Measurements from ENCODE around the gene ANTXRL.
"Not testable (repeated sequence)": the region's sequence is repeated elsewhere in the genome, so short reads cannot be mapped to it uniquely, and the experiment has no call there.

ANTXRL gene

DNA sequence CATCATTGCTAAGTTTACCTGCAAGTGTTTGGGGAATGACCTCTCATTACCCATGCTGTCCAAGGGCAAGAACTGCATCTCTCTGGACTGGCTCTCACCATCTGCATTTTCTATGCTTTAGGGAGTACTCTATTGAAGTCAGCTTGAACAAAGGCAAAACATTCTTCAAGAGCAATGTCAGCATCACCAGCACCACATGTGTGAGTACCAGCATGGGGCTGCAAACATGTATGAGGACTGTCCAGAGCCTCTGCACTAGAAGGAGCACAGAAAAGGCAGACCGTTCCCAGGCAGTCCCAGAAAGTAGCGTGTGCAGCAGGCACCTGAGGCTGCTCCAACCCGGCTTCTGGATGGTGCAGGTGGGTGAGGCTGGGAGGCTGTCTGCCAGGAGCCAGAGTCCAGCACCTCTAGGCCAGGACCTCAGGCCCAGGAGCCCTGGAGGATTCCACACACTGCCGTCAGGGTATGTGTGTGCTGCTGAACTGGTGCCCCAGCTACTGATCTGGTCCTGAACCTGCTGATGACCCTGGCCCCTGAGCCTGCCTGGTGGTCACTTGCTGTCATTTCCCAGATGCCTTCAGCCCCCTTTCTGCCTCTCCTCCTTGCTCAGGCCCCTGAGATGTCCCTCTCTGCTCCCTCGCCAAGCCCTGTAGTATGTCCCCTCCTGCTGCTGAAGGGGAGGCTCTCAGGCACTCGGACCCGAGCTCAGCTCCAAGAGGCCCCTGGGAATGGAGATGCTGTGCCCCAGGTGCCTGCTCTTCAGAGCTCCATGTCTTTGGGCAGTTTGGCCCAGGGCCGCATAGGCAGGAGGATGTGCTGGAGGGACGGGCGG lies 20.7 kb downstream of the ANTXRL start:
- DNase-seq (ENCODE audit: low read depth in 2 of 2), result no peak

DNA sequence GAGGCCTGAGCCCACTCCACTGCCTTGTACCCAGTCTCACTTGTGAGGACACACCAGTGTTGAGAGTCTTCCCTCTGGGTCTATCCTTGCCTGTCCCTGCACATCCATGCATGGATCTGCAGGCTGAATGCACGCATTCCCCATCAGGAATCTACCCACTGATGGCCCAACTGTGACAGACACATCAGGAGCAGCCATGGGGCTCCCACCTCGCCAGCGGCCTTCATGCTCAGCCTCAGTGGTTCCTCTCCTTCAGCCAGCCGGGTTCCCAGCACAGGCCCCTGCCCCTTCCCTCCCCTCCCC lies 21.3 kb downstream of the ANTXRL start:
- no peak for DNase-seq (ENCODE audit: low read depth in 2 of 2)

DNA sequence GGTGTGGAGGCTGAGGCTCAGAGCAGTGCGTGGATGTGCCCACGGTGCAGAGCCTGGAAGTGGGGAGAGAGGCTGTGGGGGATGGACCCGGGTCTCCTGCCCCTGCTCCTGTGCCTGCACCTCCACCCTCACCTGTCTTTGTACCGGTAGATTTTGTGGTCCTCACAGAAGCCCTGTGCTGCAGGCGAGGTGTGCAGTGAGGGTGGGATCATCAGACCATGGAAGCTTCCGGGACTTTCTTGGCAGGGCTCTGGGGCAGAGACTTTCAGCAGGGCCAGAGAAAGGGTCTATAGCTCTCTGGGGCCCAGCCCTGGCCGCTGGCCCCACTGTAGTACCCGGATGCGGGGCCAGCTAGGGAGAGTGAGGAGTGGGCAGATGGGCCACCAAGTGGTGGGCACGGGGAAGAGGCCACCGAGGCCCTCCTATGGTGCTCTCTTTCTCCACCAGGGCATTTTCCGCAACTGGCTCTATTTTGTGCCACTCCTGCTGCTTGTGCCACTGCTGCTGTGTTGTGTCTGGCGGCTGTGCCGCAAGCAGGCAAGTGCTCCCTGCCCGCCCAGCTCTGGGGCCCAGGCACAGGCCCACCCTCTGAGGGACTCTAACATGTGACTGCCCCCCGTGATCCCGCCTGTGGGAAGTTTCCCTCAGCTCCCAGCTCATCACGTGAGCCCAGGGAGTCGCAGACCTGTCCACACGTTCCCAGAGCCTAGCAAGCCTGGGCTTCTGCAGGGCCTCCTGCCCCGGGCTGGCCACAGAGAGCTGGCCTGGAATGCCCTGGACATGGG lies 22.1 kb downstream of the ANTXRL start:
- no peak for DNase-seq (ENCODE audit: low read depth in 2 of 2)

DNA sequence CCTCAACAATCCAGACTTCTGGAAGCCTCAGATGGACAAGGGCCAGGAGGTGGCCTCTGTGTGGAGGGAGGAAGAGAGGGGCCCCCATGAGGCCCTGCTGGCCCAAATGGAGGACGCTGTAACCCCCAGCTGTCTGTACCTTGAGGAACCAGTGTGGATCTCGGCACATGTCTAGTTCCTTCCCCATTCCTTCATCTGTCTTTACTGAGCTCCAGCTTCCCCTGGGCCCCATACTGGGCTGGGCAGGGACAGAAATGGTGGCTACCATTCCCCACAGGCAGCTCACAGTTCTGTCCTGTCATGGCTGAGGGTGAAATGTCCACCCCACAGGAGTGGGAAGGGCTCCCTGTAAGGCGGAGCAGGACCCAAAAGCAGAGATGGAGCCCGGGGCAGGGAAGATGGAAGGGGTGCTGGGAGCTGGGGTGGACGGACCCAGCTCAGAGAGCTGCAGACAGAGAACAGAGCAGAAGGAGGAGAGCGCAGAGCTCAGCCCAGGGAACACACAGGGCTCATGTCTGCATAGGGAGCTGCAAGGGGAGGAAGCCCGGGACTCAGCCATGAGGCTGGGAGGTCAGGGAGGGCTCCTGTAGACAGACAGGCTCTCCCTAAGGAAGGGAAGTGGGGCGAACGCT lies 22.8 kb downstream of the ANTXRL start:
- no peak for DNase-seq (ENCODE audit: low read depth in 2 of 2)

DNA sequence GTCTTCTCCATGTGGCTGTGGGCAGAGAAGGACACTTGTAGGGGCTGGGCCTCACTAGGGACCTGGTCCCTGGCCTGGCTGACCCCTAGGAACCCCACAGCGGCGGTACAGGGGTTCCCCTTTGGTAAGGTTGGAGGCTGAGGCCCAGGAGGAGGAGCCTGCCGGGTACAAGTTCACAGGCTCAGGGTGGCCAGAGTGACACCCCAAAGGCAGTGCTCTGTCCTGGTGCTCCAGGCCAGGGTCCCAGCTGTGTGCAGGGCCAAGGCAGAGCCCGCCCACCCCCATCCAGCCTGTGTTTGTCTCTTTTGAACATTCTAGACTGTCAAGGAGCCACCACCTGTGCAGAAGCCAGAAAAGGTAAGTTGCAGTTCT lies 23.3 kb downstream of the ANTXRL start:
- DNase-seq (ENCODE audit: low read depth in 2 of 2), result no peak

DNA sequence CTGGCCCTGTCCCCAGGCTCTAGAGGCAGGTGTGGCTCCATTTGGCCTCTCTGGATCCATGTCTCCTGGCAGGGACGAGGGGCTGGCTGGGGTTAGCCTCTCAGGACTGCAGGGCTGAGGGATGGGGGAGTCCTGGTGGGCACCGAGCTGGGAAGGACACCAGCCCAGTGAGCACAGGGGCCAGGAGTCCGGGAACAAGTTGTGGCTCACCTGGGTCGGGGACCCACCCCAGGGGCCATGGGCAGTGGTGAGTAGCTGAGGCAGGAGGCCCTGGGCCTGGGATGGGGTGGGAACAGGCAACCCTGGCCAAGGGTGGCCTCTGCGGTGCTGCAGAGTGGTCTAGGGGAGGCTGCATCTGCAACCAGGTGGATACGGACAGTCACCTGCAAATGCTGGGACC lies 24.1 kb downstream of the ANTXRL start:
- DNase-seq (ENCODE audit: low read depth in 2 of 2), result no peak

DNA sequence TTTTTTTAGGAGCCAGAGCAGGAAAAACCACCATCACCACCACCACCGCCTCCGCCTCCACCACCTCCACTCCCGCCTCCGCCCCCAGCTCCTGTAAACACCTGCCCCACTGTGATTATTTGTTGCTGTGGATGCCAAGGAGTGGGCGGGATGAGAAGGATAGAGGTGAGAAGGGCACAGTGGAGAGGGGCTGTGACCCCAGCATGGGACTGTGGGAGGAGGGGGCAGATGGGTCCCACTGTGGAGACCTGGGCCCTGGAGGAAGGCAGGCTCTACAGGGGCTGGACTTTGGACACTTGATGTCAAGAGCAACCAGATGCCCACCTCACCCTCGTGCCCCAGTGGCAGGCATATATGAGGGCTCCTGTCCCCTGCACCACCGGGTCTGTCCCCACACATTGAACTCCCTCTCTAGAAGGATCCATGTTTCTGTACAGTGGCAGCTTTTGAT lies 24.7 kb downstream of the ANTXRL start:
- no peak for DNase-seq (ENCODE audit: low read depth in 2 of 2)

DNA sequence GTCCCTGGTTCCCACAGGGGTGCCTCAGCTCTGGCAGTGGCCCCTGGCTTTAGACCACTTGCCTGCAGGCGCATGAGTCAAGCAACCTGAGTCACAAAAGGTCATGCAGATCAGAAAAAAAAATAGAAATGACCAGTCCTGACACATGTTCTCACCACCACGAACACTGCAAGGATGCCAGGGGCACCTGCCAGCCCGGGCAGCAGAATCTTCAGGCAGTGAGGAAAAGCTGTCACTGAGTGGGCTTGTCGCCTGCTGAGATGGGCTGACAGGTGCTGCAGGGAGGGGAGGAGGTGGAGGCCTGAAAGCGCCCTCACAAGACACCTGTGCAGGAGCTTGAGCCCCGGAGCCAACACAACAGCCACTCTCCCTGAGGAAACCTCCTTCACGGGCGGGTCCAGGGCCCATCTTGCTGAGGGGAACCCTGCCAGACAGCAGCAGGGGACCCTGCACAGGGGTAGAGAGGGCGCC lies 25.2 kb downstream of the ANTXRL start:
- DNase-seq (ENCODE audit: low read depth in 2 of 2), result not testable (repeated sequence)

DNA sequence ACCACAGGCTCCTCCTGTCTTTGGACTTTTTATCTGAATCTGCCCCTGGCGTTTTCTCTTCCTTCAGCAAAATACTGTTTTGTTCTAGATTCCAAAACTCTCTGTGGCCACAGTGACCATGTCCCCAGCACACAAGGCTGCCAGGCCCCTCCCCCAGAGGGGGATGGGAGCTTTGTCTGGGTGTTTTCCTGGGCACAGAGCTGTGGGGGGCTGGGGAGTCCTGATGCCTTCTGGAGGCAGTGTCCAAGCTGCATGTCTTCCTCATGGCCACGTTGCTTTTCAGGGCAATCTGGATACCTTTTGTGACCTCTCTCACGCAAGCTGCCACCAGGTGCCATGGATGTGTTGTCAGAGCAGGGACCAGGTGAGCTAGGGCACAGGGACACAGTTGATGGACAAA lies 26.2 kb downstream of the ANTXRL start:
- no peak for DNase-seq (ENCODE audit: low read depth in 2 of 2)

DNA sequence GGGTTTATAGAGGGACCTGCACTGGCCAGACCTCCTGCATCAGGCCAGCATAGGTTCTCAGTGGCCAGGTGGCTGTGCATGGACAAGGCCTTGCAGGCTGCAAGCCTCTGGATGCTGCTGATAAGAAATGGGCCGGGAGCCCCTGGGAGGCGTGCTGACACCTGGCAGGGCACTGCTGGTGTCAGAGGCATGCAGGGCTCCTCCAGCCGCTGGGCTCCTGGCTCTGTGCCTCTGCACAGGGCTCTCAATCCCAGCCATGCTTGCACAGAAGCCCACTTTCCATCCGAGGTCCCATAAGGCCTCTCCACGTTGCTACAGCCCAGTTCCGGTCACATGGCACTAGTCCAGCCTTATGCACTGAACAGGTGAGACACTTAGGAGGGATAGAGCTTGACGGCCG lies 27.3 kb downstream of the ANTXRL start:
- no peak for DNase-seq (ENCODE audit: low read depth in 2 of 2)

DNA sequence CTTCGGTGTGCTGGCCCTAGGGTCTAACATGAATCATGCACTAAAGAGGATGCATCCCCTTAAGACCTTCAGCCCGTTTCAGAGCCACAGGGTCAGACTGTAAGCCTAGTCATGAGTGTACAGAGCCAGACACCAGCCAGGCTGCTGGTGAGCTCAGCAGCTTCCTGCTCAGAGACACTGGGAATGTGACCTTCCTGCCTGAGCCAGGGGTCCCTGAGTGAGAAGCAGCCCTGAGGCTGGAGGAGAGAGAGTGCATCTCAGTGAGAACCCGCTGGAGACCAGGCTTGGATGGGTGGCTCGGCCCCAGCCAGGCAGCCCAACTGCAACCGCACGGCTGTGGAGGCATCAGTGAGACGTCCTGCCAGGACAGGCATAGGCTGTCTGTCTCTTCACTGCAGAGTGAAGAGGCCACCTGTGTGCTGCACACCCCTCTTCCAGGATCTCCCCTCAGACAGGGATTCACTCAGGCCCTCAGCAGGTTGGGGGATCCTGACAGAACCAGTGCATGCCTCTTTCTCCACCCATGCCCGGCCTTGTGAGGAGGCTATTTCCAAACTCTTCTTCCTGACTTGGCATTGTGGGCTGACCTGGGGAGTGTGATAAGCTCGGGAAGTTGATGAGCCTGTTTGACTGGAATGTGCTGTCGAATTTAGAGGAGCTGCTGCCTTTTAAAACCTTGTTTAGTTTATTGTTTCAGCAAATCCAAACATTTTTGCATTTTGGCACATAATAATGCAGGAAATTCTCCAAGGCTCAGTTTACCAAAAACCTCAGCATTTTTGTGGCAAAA lies 28.5 kb downstream of the ANTXRL start:
- not testable (repeated sequence) for DNase-seq (ENCODE audit: low read depth in 2 of 2)

DNA sequence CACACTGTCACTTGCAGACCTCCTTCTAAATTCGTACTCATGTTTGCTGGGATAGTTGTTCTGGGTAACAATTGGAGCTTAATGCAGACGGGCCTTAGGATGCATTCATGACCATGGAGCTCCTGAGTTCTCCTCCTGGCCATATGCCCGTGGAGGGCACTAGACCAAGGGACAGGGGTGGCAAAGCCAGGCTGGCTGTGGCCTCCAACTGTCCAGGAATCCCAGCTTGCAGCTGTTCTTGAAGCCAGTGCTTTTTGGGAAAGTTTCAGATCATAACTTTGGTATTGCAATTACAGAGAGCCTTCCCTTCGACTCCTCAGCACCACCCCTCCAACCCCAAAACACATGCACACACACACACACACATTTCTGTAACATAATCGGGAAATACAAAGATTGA lies 30.6 kb downstream of the ANTXRL start:
- DNase-seq (ENCODE audit: low read depth in 2 of 2), result no peak

DNA sequence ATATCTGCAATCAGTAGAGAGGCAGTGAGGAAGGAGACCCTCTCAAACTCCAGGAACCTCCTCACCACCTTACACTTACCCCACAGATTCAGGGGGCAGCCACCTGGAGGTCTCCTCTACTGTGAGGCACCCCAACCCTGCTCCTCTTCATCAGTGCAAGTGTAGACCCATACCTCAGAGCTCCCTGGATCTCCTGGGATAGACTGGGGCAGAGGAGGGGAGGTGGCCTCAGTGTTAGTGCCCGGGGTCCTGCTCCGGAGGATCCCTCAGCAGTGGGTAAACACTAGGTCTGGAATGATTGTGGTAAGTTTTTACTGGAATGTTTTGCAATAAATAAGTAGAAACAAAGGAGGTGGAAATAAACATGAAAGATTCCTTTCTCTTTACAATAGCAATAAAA lies 31.1 kb downstream of the ANTXRL start:
- no peak for DNase-seq (ENCODE audit: low read depth in 2 of 2)

DNA sequence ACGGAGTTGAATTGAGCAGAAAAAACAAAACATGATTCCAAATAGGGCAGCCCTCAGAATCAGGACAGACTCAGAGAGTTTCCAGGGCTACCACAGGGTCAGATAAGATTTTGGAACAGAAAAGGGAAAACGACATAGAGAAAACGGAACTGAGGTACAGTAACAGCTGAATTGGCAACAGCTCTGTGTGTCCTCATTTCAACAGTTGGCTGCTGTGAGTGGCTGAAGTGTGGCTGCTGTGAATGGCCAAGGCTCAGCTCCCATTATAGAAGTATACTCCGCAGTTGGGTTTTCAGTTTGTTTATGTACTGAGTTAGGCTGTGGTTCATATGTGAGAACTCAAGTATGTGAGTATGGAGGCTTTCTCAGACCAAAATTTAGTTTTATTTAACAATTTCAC lies 32.0 kb downstream of the ANTXRL start:
- no peak for DNase-seq (ENCODE audit: low read depth in 2 of 2)

DNA sequence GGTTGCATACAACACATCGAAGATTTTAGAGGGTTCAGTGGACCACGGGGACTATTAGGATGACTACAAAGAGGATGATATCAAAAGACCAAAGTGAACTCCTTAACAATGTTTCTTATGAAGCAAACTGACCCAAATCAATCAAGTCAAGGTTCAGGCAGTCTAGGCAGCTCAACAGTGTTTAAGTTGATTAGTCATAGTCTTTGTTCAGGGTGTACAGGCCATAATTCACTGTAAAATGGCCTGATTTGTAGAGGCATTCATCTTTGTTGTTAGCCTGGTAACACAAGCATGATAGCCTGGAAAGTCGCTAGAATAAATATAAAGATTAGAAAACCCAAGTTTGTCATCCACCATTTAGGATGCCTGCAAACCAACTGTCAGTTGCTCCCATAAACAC lies 32.6 kb downstream of the ANTXRL start:
- DNase-seq (ENCODE audit: low read depth in 2 of 2), result no peak

DNA sequence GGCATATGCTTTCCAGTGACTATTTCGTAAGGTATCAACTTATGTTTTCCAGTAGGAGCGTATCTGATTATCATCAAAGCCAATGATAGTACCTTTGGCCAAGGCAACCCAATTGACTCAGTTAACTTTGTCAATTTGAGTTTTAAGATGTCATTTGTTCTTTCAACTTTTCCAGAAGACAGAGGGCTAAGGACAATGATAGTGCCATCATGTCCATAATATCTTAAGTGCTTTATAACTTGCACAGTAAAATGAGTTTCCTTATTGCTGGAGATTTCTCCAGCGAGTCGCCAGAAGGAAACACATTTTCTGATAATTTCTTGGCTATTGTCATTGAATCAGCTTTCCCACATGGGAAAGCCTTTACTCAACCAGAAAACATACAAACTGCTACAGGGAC lies 35.0 kb downstream of the ANTXRL start:
- no peak for DNase-seq (ENCODE audit: low read depth in 2 of 2)

DNA sequence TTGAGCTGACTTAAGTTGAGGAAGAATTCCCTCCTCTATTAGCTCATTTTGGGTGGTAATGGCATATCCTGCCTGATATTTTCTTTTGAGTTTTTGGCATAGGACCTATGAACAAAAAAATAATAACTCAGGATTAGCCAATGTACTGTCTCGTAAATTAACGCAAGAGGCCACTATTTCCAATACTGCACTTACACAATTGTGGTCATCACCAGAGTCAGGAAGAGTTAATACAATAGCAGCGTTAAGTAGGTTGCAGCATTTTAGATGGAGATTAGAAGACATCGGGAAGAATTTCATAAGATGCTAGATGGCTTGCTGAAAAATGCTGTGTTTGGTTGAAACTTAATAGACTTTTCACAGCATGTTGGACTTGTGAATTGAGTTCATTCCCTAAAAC lies 36.4 kb downstream of the ANTXRL start:
- no peak for DNase-seq (ENCODE audit: low read depth in 2 of 2)

DNA sequence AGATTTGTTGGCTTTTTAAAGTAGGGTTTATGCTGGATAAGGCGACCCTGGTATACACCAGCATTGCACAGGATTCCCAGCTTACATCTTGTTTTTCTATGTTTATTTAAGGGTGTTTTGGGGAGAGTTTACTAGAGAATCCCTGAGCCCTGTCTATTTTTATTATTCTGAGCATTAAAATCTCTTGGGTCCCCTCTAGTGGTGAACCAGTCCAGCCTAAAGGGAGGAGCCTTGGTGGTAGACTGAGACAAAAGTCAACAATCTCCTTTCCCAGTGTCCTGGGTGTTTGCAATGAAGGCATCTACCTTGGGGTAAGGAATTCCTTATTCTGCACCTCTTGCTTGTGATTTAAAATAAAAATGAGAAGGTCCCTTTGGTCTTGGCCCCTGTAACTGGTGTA lies 38.2 kb downstream of the ANTXRL start:
- no peak for DNase-seq (ENCODE audit: low read depth in 2 of 2)

DNA sequence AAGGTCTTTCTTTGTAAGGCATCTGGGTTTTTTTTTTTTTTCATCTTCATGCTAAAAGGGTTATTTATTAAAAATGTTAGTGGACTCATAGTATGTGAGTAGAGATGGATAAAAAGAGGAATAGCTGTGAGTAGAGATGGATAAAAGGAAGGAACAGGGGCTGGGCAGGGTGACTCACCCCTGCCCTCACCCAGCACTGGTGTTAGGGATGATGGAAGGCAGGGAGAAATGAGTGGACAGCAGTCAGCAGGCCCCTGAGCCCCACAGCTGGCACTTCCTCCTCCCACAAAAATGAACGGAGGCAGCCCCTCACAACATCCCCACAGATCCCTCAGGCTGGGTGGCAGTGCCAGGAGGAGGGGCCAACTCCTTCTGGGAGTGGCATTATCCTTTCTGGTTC lies 39.3 kb downstream of the ANTXRL start:
- no peak for DNase-seq (ENCODE audit: low read depth in 2 of 2)

DNA sequence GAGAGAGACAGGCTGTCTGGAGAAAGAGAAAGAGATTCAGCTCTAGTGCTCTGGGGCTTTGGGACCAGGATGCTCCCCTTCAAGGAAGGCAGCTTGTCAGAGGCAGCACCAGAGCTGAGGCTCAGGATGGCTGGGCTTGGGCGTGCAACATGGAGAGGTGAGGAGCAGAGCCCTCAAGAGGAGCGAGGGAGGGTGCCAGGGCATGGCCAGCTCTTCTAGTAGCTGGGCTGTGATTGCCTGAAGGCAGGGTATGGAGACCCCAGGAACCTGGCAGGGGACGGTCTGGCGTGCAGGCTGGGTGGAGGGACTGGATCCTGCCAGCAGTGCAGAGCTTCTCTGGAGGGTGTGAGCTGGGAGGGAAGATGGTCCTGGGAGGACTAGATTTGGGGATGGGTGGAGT lies 40.2 kb downstream of the ANTXRL start:
- no peak for DNase-seq (ENCODE audit: low read depth in 2 of 2)

DNA sequence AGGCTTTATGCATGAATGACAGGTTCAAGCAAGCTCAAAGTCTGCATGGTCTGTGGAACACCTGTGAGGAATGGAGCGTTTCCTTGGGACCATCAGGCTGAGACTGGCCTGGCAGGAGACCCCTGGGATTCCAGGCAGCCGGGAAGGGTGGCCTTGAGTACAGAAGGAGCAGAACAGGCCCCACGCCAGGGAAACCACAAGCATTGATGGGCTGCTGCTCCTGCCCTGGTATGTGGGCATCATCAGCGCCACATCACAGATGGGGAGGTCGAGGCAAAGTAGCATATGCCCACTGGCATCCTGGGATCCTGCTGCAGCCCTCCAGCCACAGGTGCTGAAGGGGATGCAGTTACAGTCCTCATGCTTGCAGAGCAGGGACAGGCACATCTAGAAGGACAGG lies 40.9 kb downstream of the ANTXRL start:
- DNase-seq (ENCODE audit: low read depth in 2 of 2), result no peak

Measured in stimulated activated CD4-positive, alpha-beta T cell treated with anti-CD3 and anti-CD28 coated beads, Interleukin-15, amount 100 ng/mL, for 48 hours (primary cell).